AG10803 (cell line): Measurements from ENCODE around the gene C1orf167.
"Not testable (repeated sequence)": the region's sequence is repeated elsewhere in the genome, so short reads cannot be mapped to it uniquely, and the experiment has no call there.

Source experiments
- DNase-seq: peaks from one replicate; pipeline ENCODE4 v3.0.0; 2010; ENCODE audit warnings: low read depth
- H3K4me3 ChIP-seq: 2 replicates; pipeline ENCODE4 v1.5.1; 2011; ENCODE audit warnings: mild to moderate bottlenecking, low read length, control low read depth
- CTCF ChIP-seq: conservative IDR thresholded peaks from 2 replicates; pipeline ENCODE4 v1.5.1; 2011; ENCODE audit warnings: mild to moderate bottlenecking, low read length, control low read depth, inconsistent platforms

C1orf167 gene

GRCh38 chr1:11802616-11802972, 40.6 kb downstream of the C1orf167 start:
- peak overlapping the region; percentile 77 for H3K4me3 ChIP-seq
- TF ChIP-seq CTCF = 0 out of 2 replicates have a peak, but pooled peaks have one; percentile 6
- DNase-seq = no peak

GRCh38 chr1:11802973-11803885, 41.2 kb downstream of the C1orf167 start:
- H3K4me3 ChIP-seq = peak overlapping the region; percentile 77
- 0 out of 2 replicates have a peak, but pooled peaks have one; percentile 8 for TF ChIP-seq CTCF
- peak; percentile 96 for DNase-seq

- H3K4me3 ChIP-seq = peak overlapping the region; percentile 93
These were observed 42.1 kb downstream of the C1orf167 start for GRCh38 chr1:11803924-11804665.

GRCh38 chr1:11804666-11805421, 42.9 kb downstream of the C1orf167 start:
- no peak for TF ChIP-seq CTCF
- H3K4me3 ChIP-seq = peak overlapping the region; percentile 93
- peak; percentile 31 for DNase-seq

More at GRCh38 chr1:11803924-11804665, 42.1 kb downstream of the C1orf167 start:
- not testable (repeated sequence) for DNase-seq

- TF ChIP-seq CTCF = no peak
- H3K4me3 ChIP-seq = peak within 1 kb of the TSS; percentile 93
- DNase-seq = peak; percentile 99
These were observed 43.7 kb downstream of the C1orf167 start, which contains the start of the genes CLCN6 and MTHFR for GRCh38 chr1:11805422-11806306. Gene CLCN6, plus strand, starts transcription at chr1:11806191. Its CDS starts 72 bp downstream, at chr1:11806263. Gene MTHFR, minus strand, starts transcription at chr1:11805964. Its CDS starts 2,848 bp downstream, at chr1:11803116.

GRCh38 chr1:11806307-11806936, 44.4 kb downstream of the C1orf167 start:
- H3K4me3 ChIP-seq = peak overlapping the region; percentile 93
- no peak for TF ChIP-seq CTCF
- peak; percentile 57 for DNase-seq
